H1 (cell line): ENCODE results near the gene ISLR2. TPM values are rescaled to one million over a fixed set of nuclear protein-coding genes. Genes with fewer than 3 reads are reported as not detected.

Experiments
- CTCF ChIA-PET: fragments of 300-600 bp; sonication (Branson Sonifier 250); formaldehyde crosslinking; loops from one replicate; lab custom pipeline; 2021; ENCODE audit not compliant: partially characterized antibody; lab: Charles Lee
- POLR2A ChIA-PET: fragments of 300-600 bp; sonication (Branson Sonifier 250); formaldehyde crosslinking; loops from one replicate; lab custom pipeline; 2021; ENCODE audit warnings: inconsistent platforms; ENCODE audit not compliant: partially characterized antibody; lab: Charles Lee
- DNase-seq, 2 experiments: peaks; one replicate each; pipeline versions ENCODE4 v3.0.0 to v3.0.0-alpha.2; 2010 to 2022; ENCODE audit warnings: low spot score in 2 of 2, low read depth in 1 of 2, mixed read lengths in 1 of 2
- FAIRE-seq: peaks from 2 replicates; lab custom pipeline; 2011; peaks lifted over from hg19 to GRCh38; lab: Jason Lieb, UNC
- H2AFZ ChIP-seq: 2 replicates; pipeline ENCODE4 v1.8.1; 2012; ENCODE audit warnings: low read length, inconsistent platforms
- H2AK5ac ChIP-seq: 2 replicates; pipeline ENCODE4 v1.6.1; 2013; ENCODE audit warnings: low read depth, low read length
- H2BK120ac ChIP-seq: replicated peaks from 2 replicates; pipeline ENCODE3; 2013; ENCODE audit warnings: low read depth, low read length, inconsistent platforms
- H2BK12ac ChIP-seq: 2 replicates; pipeline ENCODE4 v1.6.1; 2013; ENCODE audit warnings: low read depth, low read length
- H2BK15ac ChIP-seq: 2 replicates; pipeline ENCODE4 v1.6.1; 2013; ENCODE audit warnings: low read length
- H2BK20ac ChIP-seq: 2 replicates; pipeline ENCODE4 v1.6.1; 2013; ENCODE audit warnings: low read length
- H2BK5ac ChIP-seq: 2 replicates; pipeline ENCODE4 v1.6.1; 2013; ENCODE audit warnings: low read depth, low read length
- H3K14ac ChIP-seq: 2 replicates; pipeline ENCODE4 v1.6.1; 2013; ENCODE audit warnings: inconsistent platforms; ENCODE audit not compliant: insufficient read length
- H3K18ac ChIP-seq: 2 replicates; pipeline ENCODE4 v1.6.1; 2013; ENCODE audit warnings: low read length; ENCODE audit errors: extremely low read depth
- H3K23ac ChIP-seq: 2 replicates; pipeline ENCODE4 v1.6.1; 2013; ENCODE audit warnings: inconsistent platforms; ENCODE audit not compliant: insufficient read length
- H3K23me2 ChIP-seq: 2 replicates; pipeline ENCODE4 v1.6.1; 2013; ENCODE audit warnings: low read depth, low read length
- H3K27ac ChIP-seq: 2 replicates; pipeline ENCODE4 v1.6.1; 2011; ENCODE audit warnings: low read depth, low read length, inconsistent platforms
- H3K27me3 ChIP-seq, 4 experiments: replicated peaks in 1 of 4; 1 replicate in 1 of 4; 2 replicates in 3 of 4; pipeline versions ENCODE4 v1.6.1 to v1.8.1; 2011 to 2013; ENCODE audit warnings: low read length in 3 of 4, mild to moderate bottlenecking in 3 of 4, inconsistent platforms in 2 of 4, mixed read lengths in 2 of 4, moderate library complexity in 1 of 4; ENCODE audit not compliant: control insufficient read depth in 3 of 4, insufficient read depth in 3 of 4; ENCODE audit errors: extremely low read depth in 1 of 4
- H3K36me3 ChIP-seq, 4 experiments: 2 replicates each; pipeline versions ENCODE4 v1.6.1 to v1.8.1; 2011 to 2013; ENCODE audit warnings: mild to moderate bottlenecking in 4 of 4, low read length in 3 of 4, moderate library complexity in 2 of 4, control low read depth in 1 of 4, inconsistent platforms in 1 of 4; ENCODE audit not compliant: insufficient read depth in 4 of 4, control insufficient read depth in 2 of 4
- H3K4ac ChIP-seq: replicated peaks from 2 replicates; pipeline ENCODE3; 2013; ENCODE audit warnings: low read length, low read depth, mixed read lengths, inconsistent platforms; ENCODE audit not compliant: insufficient read length
- H3K4me1 ChIP-seq, 4 experiments: replicated peaks in 1 of 4; 1 replicate in 1 of 4; 2 replicates in 3 of 4; pipeline versions ENCODE4 v1.6.1 to v1.8.1; 2011 to 2013; ENCODE audit warnings: low read length in 3 of 4, inconsistent platforms in 2 of 4, mixed read lengths in 1 of 4; ENCODE audit not compliant: insufficient read depth in 4 of 4, control insufficient read depth in 3 of 4
- H3K4me2 ChIP-seq, 2 experiments: 2 replicates each; pipeline versions ENCODE4 v1.6.1 to v1.8.1; 2011 to 2013; ENCODE audit warnings: low read depth in 2 of 2, low read length in 2 of 2, control low read depth in 1 of 2, inconsistent platforms in 1 of 2, mild to moderate bottlenecking in 1 of 2; ENCODE audit not compliant: insufficient read depth in 1 of 2
- H3K4me3 ChIP-seq, 4 experiments: fragments of 200-600, 300-600 bp in 1 of 4; sonication (generic), shearing (Covaris generic), sonication (Bioruptor Twin) in 1 of 4; 2 replicates each; pipeline versions ENCODE4 v1.5.1 to v1.8.1; 2011 to 2016; ENCODE audit warnings: low read length in 4 of 4, low read depth in 3 of 4, control low read depth in 2 of 4, inconsistent platforms in 2 of 4, mild to moderate bottlenecking in 2 of 4, mixed read lengths in 1 of 4, moderate library complexity in 1 of 4; ENCODE audit not compliant: insufficient read depth in 2 of 4; ENCODE audit errors: extremely low read depth in 1 of 4
- H3K56ac ChIP-seq: replicated peaks from 2 replicates; pipeline ENCODE3; 2013; ENCODE audit warnings: low read depth, mild to moderate bottlenecking, mixed read lengths, low read length, inconsistent platforms; ENCODE audit not compliant: insufficient read length
- H3K79me1 ChIP-seq: 2 replicates; pipeline ENCODE4 v1.6.1; 2013; ENCODE audit warnings: low read depth, low read length, control low read depth
- H3K79me2 ChIP-seq, 2 experiments: 2 replicates each; pipeline versions ENCODE4 v1.6.1 to v1.8.1; 2012 to 2013; ENCODE audit warnings: low read length in 2 of 2, mild to moderate bottlenecking in 2 of 2, inconsistent platforms in 1 of 2; ENCODE audit not compliant: insufficient read depth in 2 of 2, control insufficient read depth in 1 of 2
- H3K9ac ChIP-seq, 4 experiments: replicated peaks in 1 of 4; 1 replicate in 1 of 4; 2 replicates in 3 of 4; pipeline versions ENCODE4 v1.6.1 to v1.8.1; 2011 to 2013; ENCODE audit warnings: low read depth in 3 of 4, low read length in 3 of 4, control low read depth in 2 of 4, mild to moderate bottlenecking in 2 of 4, moderate library complexity in 2 of 4, inconsistent platforms in 1 of 4; ENCODE audit errors: extremely low read depth in 1 of 4
- H3K9me3 ChIP-seq, 2 experiments: 2 replicates each; pipeline versions ENCODE4 v1.6.1 to v1.8.1; 2012 to 2013; ENCODE audit warnings: mild to moderate bottlenecking in 2 of 2, moderate library complexity in 2 of 2, control low read depth in 1 of 2, inconsistent platforms in 1 of 2, low read depth in 1 of 2, low read length in 1 of 2, mixed read lengths in 1 of 2; ENCODE audit not compliant: insufficient read depth in 2 of 2
- H4K20me1 ChIP-seq, 2 experiments: replicated peaks in 1 of 2; 2 replicates each; pipeline versions ENCODE3 to v1.8.1; 2011 to 2013; ENCODE audit warnings: inconsistent platforms in 2 of 2, low read length in 2 of 2, mild to moderate bottlenecking in 1 of 2; ENCODE audit not compliant: insufficient read depth in 2 of 2, control insufficient read depth in 1 of 2
- H4K5ac ChIP-seq: 2 replicates; pipeline ENCODE4 v1.6.1; 2013; ENCODE audit warnings: low read length, low read depth, mixed read lengths, inconsistent platforms; ENCODE audit not compliant: insufficient read length
- H4K8ac ChIP-seq: 2 replicates; pipeline ENCODE4 v1.8.0; 2013; ENCODE audit warnings: mild to moderate bottlenecking, moderate library complexity, low read length, inconsistent platforms; ENCODE audit not compliant: insufficient read depth; ENCODE audit errors: extremely low read depth
- H4K91ac ChIP-seq: replicated peaks from 2 replicates; pipeline ENCODE3; 2013; ENCODE audit warnings: low read length, mixed read lengths, inconsistent platforms; ENCODE audit not compliant: insufficient read length
- CBX8 ChIP-seq: fragments of 300-800, 300-1000 bp; sonication (generic); IDR thresholded peaks from 2 replicates; pipeline ENCODE4 v1.7.1; 2016; ENCODE audit warnings: low read depth, low read length, borderline replicate concordance
- HDAC6 ChIP-seq: IDR thresholded peaks from one replicate; pipeline ENCODE4 v1.7.1; 2012; ENCODE audit warnings: low read depth, mild to moderate bottlenecking, inconsistent platforms, low read length, moderate library complexity
- TEAD4 ChIP-seq: IDR thresholded peaks from 2 replicates; pipeline ENCODE4 v1.6.1; 2012; ENCODE audit warnings: low read depth, low read length, inconsistent platforms, mixed read lengths
- WGBS, 2 experiments: shearing (Covaris generic) in 1 of 2; methylation state at CpG; one replicate each; pipeline versions ENCODE4 v1.1.6 to v1.1.7; 2013 to 2015; ENCODE audit warnings: low lambda C conversion rate in 2 of 2, mixed read lengths in 2 of 2, inconsistent platforms in 1 of 2, low coverage in 1 of 2, missing lambda C conversion rate in 1 of 2; ENCODE audit not compliant: insufficient replicate concordance in 2 of 2, insufficient coverage in 1 of 2, insufficient read length in 1 of 2; ENCODE audit errors: extremely low coverage in 1 of 2, missing lambda C conversion rate in 1 of 2; 5-methylcytosine and 5-hydroxymethylcytosine counted together
- polyA plus RNA-seq, 7 experiments: library from polyadenylated mRNA; depleted of rRNA in 3 of 7; stranded (reverse) in 5 of 7; unstranded in 2 of 7; fragments of >200 nt in 5 of 7; fragments of 200-250 nt in 2 of 7; gene quantifications; 1 replicate in 5 of 7; 2 replicates in 1 of 7; 4 replicates in 1 of 7; pipeline versions ENCODE4 v1.2.1 to v1.2.3, GENCODE V29; 2011 to 2013; ENCODE audit warnings: missing spikeins in 2 of 7, mixed read lengths in 2 of 7
- total RNA-seq: library from RNA; stranded (reverse); fragmentation: NEBNext Ultra II Directional; extraction: Animal tissue kit (Norgen Biotek cat#: 25700); gene quantifications from 2 replicates; pipeline ENCODE4 v1.2.1, GENCODE V29; 2021

The ISLR2 gene
- total and polyA plus RNA-seq, 2 of the 8 experiments (the other 6 are each of a cell fraction or from before 2014, with no cell fraction given) = 0.47 to 0.58 TPM

- Histone ChIP-seq H2BK12ac (peak overlapping the region; percentile 32; the same call in 1 of the 2 replicates), H2AK5ac (peak overlapping the region; percentile 43; the same call in 1 of the 2 replicates), H3K4me1 (peaks cover 8 to 55% (median 36%) of the 10 kb centered on the region in 4 experiments), H3K23ac (no peak overlapping the region), H4K91ac (no peak overlapping the region), H3K56ac (no peak overlapping the region), H3K27ac (no peak overlapping the region), H2BK5ac (no peak overlapping the region), H3K79me2 (no peaks in the 10 kb centered on the region), H3K9ac (no peak overlapping the region), H3K9me3 (peaks cover 0 to 8% of the 10 kb centered on the region in 2 experiments; a peak in 1 of 4 replicates), H3K18ac (peak overlapping the region; percentile 62; the same call in 1 of the 2 replicates), H3K36me3 (peaks cover 0 to 6% (median 0%) of the 10 kb centered on the region in 4 experiments; a peak in 1 of 8 replicates), H3K14ac (no peak overlapping the region), H3K4ac (no peak overlapping the region), H3K23me2 (peaks cover 20% of the 10 kb centered on the region; the same call in 1 of the 2 replicates), H3K79me1 (no peaks in the 10 kb centered on the region), H3K4me3 (no peak overlapping the region), H2BK20ac (no peak overlapping the region), H3K27me3 (peaks cover 42 to 67% (median 62%) of the 10 kb centered on the region in 4 experiments), H2BK120ac (no peak overlapping the region), H2AFZ (no peak overlapping the region), H2BK15ac (no peak overlapping the region), H4K5ac (no peak overlapping the region), H3K4me2 (peak overlapping the region in 1 of 2 experiments; percentile 83; a peak in 1 of 4 replicates), H4K8ac (no peak overlapping the region), H4K20me1 (peaks cover 0 to 1% of the 10 kb centered on the region in 2 experiments)
- FAIRE-seq = no peak
- POLR2A ChIA-PET = interaction anchor here (1.0 kb wide), 1 partner anchor 39 kb away, joined by 3 read pairs; no protein-coding TSS in a partner anchor
- CTCF ChIA-PET = interaction anchor here (1.0 to 2.1 kb wide), 3 partner anchors 43 to 174 kb away, joined by 3 to 9 read pairs (median 8); no protein-coding TSS in a partner anchor
- no peak for DNase-seq
- WGBS, 2 experiments = 72% methylated on average over 2 of the region's 2 CpGs; no CpG with 5 or more reads in 1 of the 2 experiments
- TF ChIP-seq TEAD4 (no peak), CBX8 (no peak), HDAC6 (no peak)
These were observed 7.1 kb downstream of the ISLR2 start for GRCh38 chr15:74137537-74137894.
